ENCODE results near the gene RFC3. TPM values are rescaled to one million over a fixed set of nuclear protein-coding genes. Genes with fewer than 3 reads are reported as not detected.

Gene RFC3
- total and polyA plus RNA-seq, 4 donors, result 6.3 to 16.5 (median 8.5) TPM

GRCh38 chr13:33855371-33855895, 37.5 kb downstream of the RFC3 start:
- H3K4me1 ChIP-seq (ENCODE audit: control insufficient read depth in 5 of 5, insufficient read depth in 5 of 5, low read length in 5 of 5), result no peaks in the 10 kb centered on the region
- WGBS, 2 donors, result 84 to 86% methylated on average over 3 of the region's 3 CpGs
- H3K27ac ChIP-seq (ENCODE audit: low read depth in 1 of 2, low read length in 1 of 2), result no peak overlapping the region
- H3K9ac ChIP-seq (ENCODE audit: insufficient read depth in 1 of 2, low read length in 2 of 2), result no peak overlapping the region
- H3K4me3 ChIP-seq, result no peak overlapping the region
- DNase-seq (no peak), ATAC-seq (ENCODE audit: insufficient read depth, low FRiP score) (no peak)
- no peak for TF ChIP-seq CTCF (IDR thresholded peaks at IDR 0.05; ENCODE audit: control extremely low read depth, extremely low read depth)
- no peaks in the 10 kb centered on the region for H3K27me3 ChIP-seq (ENCODE audit: control insufficient read depth in 3 of 3, insufficient read depth in 3 of 3, low read length in 2 of 3)
- H3K36me3 ChIP-seq (ENCODE audit: control insufficient read depth in 4 of 4, insufficient read depth in 4 of 4, low read length in 4 of 4), result peaks cover 0 to 1% (median 0%) of the 10 kb centered on the region in 4 donors
- peaks cover 0 to 3% (median 0%) of the 10 kb centered on the region in 4 donors for H3K9me3 ChIP-seq (ENCODE audit: control insufficient read depth in 4 of 4, insufficient read depth in 3 of 4, low read length in 3 of 4)

GRCh38 chr13:33859691-33860303, 41.8 kb downstream of the RFC3 start:
- no peak overlapping the region for H3K9ac ChIP-seq (ENCODE audit: insufficient read depth in 1 of 2, low read length in 2 of 2)
- peaks cover 0 to 1% (median 0%) of the 10 kb centered on the region in 5 donors for H3K4me1 ChIP-seq (ENCODE audit: control insufficient read depth in 5 of 5, insufficient read depth in 5 of 5, low read length in 5 of 5)
- DNase-seq (no peak), ATAC-seq (ENCODE audit: insufficient read depth, low FRiP score) (no peak)
- 94 to 98% methylated on average over 1 of the region's 1 CpG for WGBS, 2 donors
- no peak overlapping the region for H3K27ac ChIP-seq (ENCODE audit: low read depth in 1 of 2, low read length in 1 of 2)
- TF ChIP-seq CTCF (IDR thresholded peaks at IDR 0.05; ENCODE audit: control extremely low read depth, extremely low read depth), result no peak
- no peaks in the 10 kb centered on the region for H3K36me3 ChIP-seq (ENCODE audit: control insufficient read depth in 4 of 4, insufficient read depth in 4 of 4, low read length in 4 of 4)
- peaks cover 0 to 3% (median 0%) of the 10 kb centered on the region in 4 donors for H3K9me3 ChIP-seq (ENCODE audit: control insufficient read depth in 4 of 4, insufficient read depth in 3 of 4, low read length in 3 of 4)
- no peaks in the 10 kb centered on the region for H3K27me3 ChIP-seq (ENCODE audit: control insufficient read depth in 3 of 3, insufficient read depth in 3 of 3, low read length in 2 of 3)
- no peak overlapping the region for H3K4me3 ChIP-seq

GRCh38 chr13:33860526-33860925, 42.6 kb downstream of the RFC3 start:
- Histone ChIP-seq H3K27ac (ENCODE audit: low read depth in 1 of 2, low read length in 1 of 2) (no peak overlapping the region), H3K36me3 (ENCODE audit: control insufficient read depth in 4 of 4, insufficient read depth in 4 of 4, low read length in 4 of 4) (no peaks in the 10 kb centered on the region), H3K4me1 (ENCODE audit: control insufficient read depth in 5 of 5, insufficient read depth in 5 of 5, low read length in 5 of 5) (peaks cover 0 to 1% (median 0%) of the 10 kb centered on the region in 5 donors), H3K9ac (ENCODE audit: insufficient read depth in 1 of 2, low read length in 2 of 2) (no peak overlapping the region), H3K9me3 (ENCODE audit: control insufficient read depth in 4 of 4, insufficient read depth in 3 of 4, low read length in 3 of 4) (peaks cover 0 to 3% (median 0%) of the 10 kb centered on the region in 4 donors), H3K4me3 (no peak overlapping the region), H3K27me3 (ENCODE audit: control insufficient read depth in 3 of 3, insufficient read depth in 3 of 3, low read length in 2 of 3) (no peaks in the 10 kb centered on the region)
- no peak for TF ChIP-seq CTCF (IDR thresholded peaks at IDR 0.05; ENCODE audit: control extremely low read depth, extremely low read depth)
- 80 to 93% methylated on average over 9 of the region's 9 CpGs for WGBS, 2 donors
- ATAC-seq (ENCODE audit: insufficient read depth, low FRiP score), result no peak
- no peak for DNase-seq

Data from lung (tissue), 12 donors.